Mesendoderm (in vitro differentiated cells): Measurements from ENCODE around the gene SORCS2.
"Not testable (repeated sequence)": the region's sequence is repeated elsewhere in the genome, so short reads cannot be mapped to it uniquely, and the experiment has no call there.

Experiments used
- DNase-seq: peaks from one replicate; pipeline ENCODE4 v3.0.0; 2013
- H2AK5ac ChIP-seq: 2 replicates; pipeline ENCODE4 v1.6.1; 2013; ENCODE audit warnings: low read length, inconsistent platforms
- H2BK120ac ChIP-seq: 2 replicates; pipeline ENCODE4 v1.6.1; 2013; ENCODE audit warnings: low read depth, mild to moderate bottlenecking, low read length, moderate library complexity, mixed read lengths
- H2BK15ac ChIP-seq: replicated peaks from 2 replicates; pipeline ENCODE4 v1.6.1; 2013; ENCODE audit warnings: low read depth, mild to moderate bottlenecking, moderate library complexity
- H2BK5ac ChIP-seq: 2 replicates; pipeline ENCODE4 v1.6.1; 2013; ENCODE audit warnings: low read length, inconsistent platforms
- H3K18ac ChIP-seq: 2 replicates; pipeline ENCODE4 v1.6.1; 2013; ENCODE audit warnings: mild to moderate bottlenecking, low read length, mixed read lengths
- H3K23ac ChIP-seq: one replicate; pipeline ENCODE4 v1.6.1; 2013; ENCODE audit warnings: low read length
- H3K27ac ChIP-seq: 2 replicates; pipeline ENCODE4 v1.5.1; 2013; ENCODE audit warnings: low read depth, mild to moderate bottlenecking, inconsistent platforms, low read length, moderate library complexity
- H3K27me3 ChIP-seq: 2 replicates; pipeline ENCODE4 v1.6.1; 2013; ENCODE audit warnings: low read length, control low read depth, mild to moderate bottlenecking, inconsistent platforms; ENCODE audit not compliant: insufficient read depth, poor library complexity
- H3K36me3 ChIP-seq: 2 replicates; pipeline ENCODE4 v1.6.1; 2013; ENCODE audit warnings: low read length, inconsistent platforms; ENCODE audit not compliant: control insufficient read depth, insufficient read depth
- H3K4ac ChIP-seq: one replicate; pipeline ENCODE4 v1.6.1; 2013; ENCODE audit warnings: low read depth, mild to moderate bottlenecking, low read length, moderate library complexity
- H3K4me1 ChIP-seq: 2 replicates; pipeline ENCODE4 v1.6.1; 2013; ENCODE audit warnings: low read depth, low read length, inconsistent platforms; ENCODE audit not compliant: control insufficient read depth
- H3K4me2 ChIP-seq: 2 replicates; pipeline ENCODE4 v1.6.1; 2013; ENCODE audit warnings: low read length
- H3K4me3 ChIP-seq: 2 replicates; pipeline ENCODE4 v1.5.1; 2013; ENCODE audit warnings: mild to moderate bottlenecking, low read length
- H3K56ac ChIP-seq: one replicate; pipeline ENCODE4 v1.6.1; 2013; ENCODE audit warnings: low read length
- H3K79me1 ChIP-seq: 2 replicates; pipeline ENCODE4 v1.6.1; 2013; ENCODE audit warnings: low read length, inconsistent platforms
- H3K79me2 ChIP-seq: 2 replicates; pipeline ENCODE4 v1.6.1; 2013; ENCODE audit warnings: mild to moderate bottlenecking, low read length; ENCODE audit not compliant: control insufficient read depth, insufficient read depth
- H3K9ac ChIP-seq: 2 replicates; pipeline ENCODE4 v1.6.1; 2013; ENCODE audit warnings: low read length, inconsistent platforms
- H4K5ac ChIP-seq: one replicate; pipeline ENCODE4 v1.6.1; 2013; ENCODE audit warnings: low read length
- H4K8ac ChIP-seq: one replicate; pipeline ENCODE4 v1.6.1; 2013; ENCODE audit warnings: low read depth, mild to moderate bottlenecking, control low read depth, low read length, moderate library complexity
- WGBS: extraction: QIAGEN DNeasy Blood & Tissue Kit; methylation state at CpG from one replicate; pipeline ENCODE4 v1.1.7; 2013; ENCODE audit warnings: low lambda C conversion rate, missing lambda C conversion rate; ENCODE audit not compliant: insufficient coverage; ENCODE audit errors: extremely low coverage; 5-methylcytosine and 5-hydroxymethylcytosine counted together

The SORCS2 gene

GRCh38 chr4:7210824-7211223 is 18.5 kb downstream of the SORCS2 start:
- H2BK5ac ChIP-seq, result no peak overlapping the region
- no peaks in the 10 kb centered on the region for H3K79me1 ChIP-seq
- no peak overlapping the region for H3K18ac ChIP-seq
- DNase-seq, result no peak
- H2BK120ac ChIP-seq, result no peak overlapping the region
- no peak overlapping the region for H2AK5ac ChIP-seq
- H3K4me2 ChIP-seq, result no peak overlapping the region
- no peaks in the 10 kb centered on the region for H3K27me3 ChIP-seq
- no peak overlapping the region for H2BK15ac ChIP-seq
- H3K27ac ChIP-seq, result no peak overlapping the region
- H3K79me2 ChIP-seq, result no peaks in the 10 kb centered on the region
- H3K56ac ChIP-seq, result no peak overlapping the region
- H3K4me1 ChIP-seq, result peaks cover 4% of the 10 kb centered on the region
- WGBS, result no CpG with 5 or more reads among the region's 4 CpGs
- no peak overlapping the region for H3K4ac ChIP-seq
- no peak overlapping the region for H3K23ac ChIP-seq
- H4K8ac ChIP-seq, result no peak overlapping the region
- no peaks in the 10 kb centered on the region for H3K36me3 ChIP-seq
- no peak overlapping the region for H4K5ac ChIP-seq
- H3K9ac ChIP-seq, result no peak overlapping the region
- no peak overlapping the region for H3K4me3 ChIP-seq

- Histone ChIP-seq H4K8ac (no peak overlapping the region), H2BK5ac (no peak overlapping the region), H3K4me3 (no peak overlapping the region), H3K4ac (no peak overlapping the region), H2BK15ac (no peak overlapping the region), H3K18ac (no peak overlapping the region), H3K36me3 (no peaks in the 10 kb centered on the region), H3K27me3 (no peaks in the 10 kb centered on the region), H3K79me2 (no peaks in the 10 kb centered on the region), H3K27ac (no peak overlapping the region), H2AK5ac (no peak overlapping the region), H4K5ac (no peak overlapping the region), H3K79me1 (no peaks in the 10 kb centered on the region), H3K4me1 (no peaks in the 10 kb centered on the region), H3K56ac (no peak overlapping the region), H3K9ac (no peak overlapping the region), H3K23ac (no peak overlapping the region), H2BK120ac (no peak overlapping the region), H3K4me2 (no peak overlapping the region)
- no peak for DNase-seq
- WGBS, result no CpG with 5 or more reads among the region's 6 CpGs
These were observed 19.9 kb downstream of the SORCS2 start for GRCh38 chr4:7212101-7212674.

- H2BK5ac ChIP-seq, result no peak overlapping the region
- H3K4me3 ChIP-seq, result no peak overlapping the region
- H3K4me1 ChIP-seq, result no peaks in the 10 kb centered on the region
- no peak overlapping the region for H3K9ac ChIP-seq
- no peak overlapping the region for H3K56ac ChIP-seq
- no peak overlapping the region for H3K4me2 ChIP-seq
- no peaks in the 10 kb centered on the region for H3K36me3 ChIP-seq
- no CpG with 5 or more reads among the region's 6 CpGs for WGBS
- no peak overlapping the region for H2BK15ac ChIP-seq
- H4K5ac ChIP-seq, result no peak overlapping the region
- no peak for DNase-seq
- H3K79me1 ChIP-seq, result no peaks in the 10 kb centered on the region
- H3K23ac ChIP-seq, result no peak overlapping the region
- H3K18ac ChIP-seq, result no peak overlapping the region
- H2AK5ac ChIP-seq, result no peak overlapping the region
- H3K27me3 ChIP-seq, result no peaks in the 10 kb centered on the region
- no peak overlapping the region for H3K27ac ChIP-seq
- H4K8ac ChIP-seq, result no peak overlapping the region
- no peak overlapping the region for H2BK120ac ChIP-seq
- no peak overlapping the region for H3K4ac ChIP-seq
- no peaks in the 10 kb centered on the region for H3K79me2 ChIP-seq
These were observed 20.6 kb downstream of the SORCS2 start for GRCh38 chr4:7212921-7213320.

- no peak overlapping the region for H3K4me3 ChIP-seq
- no peak overlapping the region for H3K56ac ChIP-seq
- WGBS, result no CpG with 5 or more reads among the region's 2 CpGs
- H2BK120ac ChIP-seq, result no peak overlapping the region
- no peaks in the 10 kb centered on the region for H3K79me2 ChIP-seq
- no peaks in the 10 kb centered on the region for H3K79me1 ChIP-seq
- H3K27ac ChIP-seq, result no peak overlapping the region
- H4K5ac ChIP-seq, result no peak overlapping the region
- no peaks in the 10 kb centered on the region for H3K36me3 ChIP-seq
- no peak overlapping the region for H4K8ac ChIP-seq
- H3K27me3 ChIP-seq, result no peaks in the 10 kb centered on the region
- H2AK5ac ChIP-seq, result no peak overlapping the region
- H3K23ac ChIP-seq, result no peak overlapping the region
- H2BK5ac ChIP-seq, result no peak overlapping the region
- no peak overlapping the region for H3K4me2 ChIP-seq
- no peak overlapping the region for H3K18ac ChIP-seq
- no peak for DNase-seq
- H3K4me1 ChIP-seq, result no peaks in the 10 kb centered on the region
- H2BK15ac ChIP-seq, result no peak overlapping the region
- H3K4ac ChIP-seq, result no peak overlapping the region
- no peak overlapping the region for H3K9ac ChIP-seq
These were observed 21.5 kb downstream of the SORCS2 start for GRCh38 chr4:7213807-7214206.

- WGBS, result no CpG with 5 or more reads among the region's 2 CpGs
- no peak overlapping the region for H3K27ac ChIP-seq
- no peak overlapping the region for H3K56ac ChIP-seq
- H3K27me3 ChIP-seq, result no peaks in the 10 kb centered on the region
- H2BK5ac ChIP-seq, result no peak overlapping the region
- no peak overlapping the region for H3K4ac ChIP-seq
- no peak overlapping the region for H2AK5ac ChIP-seq
- H3K4me3 ChIP-seq, result no peak overlapping the region
- no peak overlapping the region for H2BK15ac ChIP-seq
- H4K8ac ChIP-seq, result no peak overlapping the region
- H3K4me2 ChIP-seq, result no peak overlapping the region
- DNase-seq, result no peak
- no peaks in the 10 kb centered on the region for H3K36me3 ChIP-seq
- H3K23ac ChIP-seq, result no peak overlapping the region
- no peak overlapping the region for H2BK120ac ChIP-seq
- no peak overlapping the region for H3K18ac ChIP-seq
- H3K79me2 ChIP-seq, result no peaks in the 10 kb centered on the region
- H3K9ac ChIP-seq, result no peak overlapping the region
- no peaks in the 10 kb centered on the region for H3K4me1 ChIP-seq
- no peaks in the 10 kb centered on the region for H3K79me1 ChIP-seq
- no peak overlapping the region for H4K5ac ChIP-seq
These were observed 22.0 kb downstream of the SORCS2 start for GRCh38 chr4:7214359-7214758.

GRCh38 chr4:7215187-7215586 is 22.8 kb downstream of the SORCS2 start:
- H3K18ac ChIP-seq, H3K4me2 ChIP-seq, H3K79me1 ChIP-seq, H2BK15ac ChIP-seq, H3K79me2 ChIP-seq, H2BK5ac ChIP-seq, DNase-seq, H3K27ac ChIP-seq, H3K4me3 ChIP-seq, H3K4me1 ChIP-seq, H4K5ac ChIP-seq, H3K36me3 ChIP-seq, H3K27me3 ChIP-seq, H3K4ac ChIP-seq, H3K9ac ChIP-seq, H3K23ac ChIP-seq, H2AK5ac ChIP-seq, H3K56ac ChIP-seq, H4K8ac ChIP-seq, H2BK120ac ChIP-seq: not testable (repeated sequence)
- WGBS, result no CpG with 5 or more reads among the region's 29 CpGs
